GM21390 (cell line): Measurements from ENCODE around the gene MYLK2.
"Not testable (repeated sequence)": the region's sequence is repeated elsewhere in the genome, so short reads cannot be mapped to it uniquely, and the experiment has no call there.

Source experiments
- ATAC-seq: cut with Tn5 transposase; IDR thresholded peaks from one replicate; pipeline ENCODE4 v1.9.1; 2021; ENCODE audit not compliant: unreplicated experiment

The MYLK2 gene

GRCh38 chr20:31819083-31819784 lies at the start of gene MYLK2:
Gene MYLK2 (plus strand): TSS chr20:31819356. CDS start chr20:31819581, 225 bp downstream.
- no peak for ATAC-seq

DNA sequence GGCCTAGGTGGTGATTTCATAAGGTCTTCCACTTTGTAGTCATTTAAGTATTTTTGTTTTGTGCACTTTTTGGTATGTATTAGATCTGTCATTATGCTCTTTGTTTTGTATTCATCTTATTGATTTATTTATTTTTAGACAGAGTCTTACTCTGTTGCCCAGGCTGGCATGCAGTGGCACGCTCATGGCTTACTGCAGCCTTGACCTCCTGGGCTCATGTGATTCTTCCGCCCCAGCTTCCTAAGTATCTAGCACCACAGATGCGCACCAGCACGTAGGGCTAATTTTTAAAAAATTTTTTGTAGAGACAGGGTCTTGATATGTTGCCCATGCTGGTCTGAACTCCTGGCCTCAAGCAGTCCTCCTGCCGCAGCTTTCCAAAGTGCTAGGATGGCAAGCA lies 49.5 kb upstream of the MYLK2 start:
- ATAC-seq, result no peak

DNA sequence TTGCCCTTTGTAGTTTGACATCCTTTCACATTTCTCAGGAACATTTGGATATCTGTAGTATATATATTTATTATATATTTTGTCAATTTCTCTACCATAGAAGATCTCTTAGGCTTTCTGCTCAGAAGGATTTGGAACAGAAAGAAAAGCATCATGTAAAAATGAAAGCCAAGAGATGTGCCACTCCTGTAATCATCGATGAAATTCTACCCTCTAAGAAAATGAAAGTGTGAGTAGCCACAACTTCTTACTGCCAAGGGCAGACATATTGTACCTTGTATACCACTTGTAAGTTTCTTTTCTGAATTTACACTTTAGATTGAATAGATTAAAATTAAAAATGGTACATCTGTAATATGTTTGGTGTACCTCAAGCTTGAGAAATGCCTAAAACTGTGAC lies 48.9 kb upstream of the MYLK2 start:
- ATAC-seq, result no peak

DNA sequence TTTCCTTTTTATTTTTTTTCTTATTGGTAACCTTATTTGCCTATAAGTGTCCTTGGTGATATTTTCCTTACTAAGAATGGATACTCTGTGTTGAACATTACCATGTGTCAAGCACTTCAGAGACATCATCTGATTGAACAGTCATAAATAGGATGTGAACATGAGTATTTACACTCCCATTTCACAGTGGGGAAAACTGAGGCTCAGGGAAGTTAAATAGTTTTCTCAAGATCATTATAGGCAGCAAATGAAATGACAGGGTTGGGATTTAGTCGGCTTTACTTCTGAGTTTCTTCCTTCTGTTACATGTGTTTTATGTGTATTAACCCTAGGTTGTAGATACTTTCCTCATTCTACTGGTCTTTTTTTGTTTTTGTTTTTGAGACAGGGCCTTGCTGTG lies 44.7 kb upstream of the MYLK2 start:
- no peak for ATAC-seq

DNA sequence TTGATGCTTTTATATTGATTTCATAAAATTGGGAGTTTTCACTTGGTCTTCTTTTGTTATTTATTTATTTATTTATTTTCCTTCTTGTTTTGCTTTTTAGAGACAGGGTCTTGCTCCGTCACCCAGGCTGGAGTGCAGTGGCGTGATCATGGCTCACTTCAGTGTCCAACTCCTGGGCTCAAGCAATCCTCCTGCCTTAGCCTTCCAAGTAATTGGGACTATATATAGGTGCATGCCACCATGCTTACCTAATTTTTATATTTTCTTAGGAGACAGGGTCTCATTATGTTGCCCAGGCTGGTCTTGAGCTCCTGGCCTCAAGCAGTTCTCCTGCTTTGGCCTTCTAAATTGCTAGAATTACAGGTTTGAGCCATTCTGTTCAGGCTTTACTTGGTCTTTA lies 38.3 kb upstream of the MYLK2 start:
- ATAC-seq, result no peak

DNA sequence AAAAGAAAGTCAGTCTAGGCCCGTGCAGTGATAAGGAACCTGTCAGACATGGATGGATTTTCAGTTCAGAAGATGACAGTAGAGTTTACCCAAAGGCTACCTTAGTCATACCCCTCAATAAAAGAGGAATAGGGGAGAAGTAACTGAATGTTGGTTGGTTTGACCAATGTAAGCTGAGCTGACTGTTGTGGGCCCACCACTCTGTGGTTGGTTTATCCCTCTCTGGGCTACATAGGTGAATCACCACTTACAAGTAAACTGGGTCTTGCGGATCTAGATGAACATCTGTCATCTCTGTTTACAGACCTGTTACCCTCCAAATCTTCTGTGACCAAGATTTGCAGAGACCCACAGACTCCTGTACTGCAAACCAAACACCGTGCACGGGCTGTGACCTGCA lies 37.2 kb upstream of the MYLK2 start:
- no peak for ATAC-seq

DNA sequence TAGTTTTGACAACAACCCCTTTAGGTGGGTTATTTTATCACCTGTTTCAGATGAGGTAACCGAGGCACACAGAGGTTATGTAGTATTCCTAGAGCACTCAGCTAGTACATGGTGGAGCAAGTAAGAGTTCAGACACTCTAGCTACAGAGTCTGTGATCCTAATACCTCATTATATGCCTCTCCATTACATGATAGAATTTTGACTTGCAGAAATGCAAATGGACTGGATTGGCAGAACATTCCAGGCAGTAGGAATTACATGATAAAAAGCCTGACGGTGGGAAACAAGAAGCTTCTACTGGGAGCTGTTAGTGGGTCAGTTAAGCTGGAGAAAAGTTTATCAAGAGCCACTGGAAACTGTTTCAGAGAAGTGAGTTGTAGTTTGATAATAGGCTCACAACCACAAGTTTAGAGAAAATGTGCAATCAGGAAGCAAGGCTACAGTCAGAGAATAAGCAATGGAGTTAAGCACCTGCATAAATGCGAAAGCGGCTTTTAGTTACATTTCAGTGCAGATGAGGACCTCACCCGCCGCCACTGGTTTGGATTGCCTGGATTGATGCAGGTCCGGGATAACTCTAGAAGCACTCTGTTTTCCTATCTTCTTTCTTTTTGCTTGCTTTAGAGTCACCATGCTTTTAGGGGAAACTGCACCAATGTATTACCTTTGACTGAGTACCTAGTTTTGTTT lies 34.7 kb upstream of the MYLK2 start:
- no peak for ATAC-seq

- no peak for ATAC-seq
These were observed 34.1 kb upstream of the MYLK2 start for GRCh38 chr20:31785089-31785488.

GRCh38 chr20:31788578-31788977 lies 30.6 kb upstream of the MYLK2 start:
- no peak for ATAC-seq

GRCh38 chr20:31790401-31790800 lies 28.8 kb upstream of the MYLK2 start:
- no peak for ATAC-seq

- no peak for ATAC-seq
These were observed 21.8 kb upstream of the MYLK2 start for GRCh38 chr20:31797364-31797763.

GRCh38 chr20:31801508-31801907 lies 17.6 kb upstream of the MYLK2 start:
- ATAC-seq, result no peak

DNA sequence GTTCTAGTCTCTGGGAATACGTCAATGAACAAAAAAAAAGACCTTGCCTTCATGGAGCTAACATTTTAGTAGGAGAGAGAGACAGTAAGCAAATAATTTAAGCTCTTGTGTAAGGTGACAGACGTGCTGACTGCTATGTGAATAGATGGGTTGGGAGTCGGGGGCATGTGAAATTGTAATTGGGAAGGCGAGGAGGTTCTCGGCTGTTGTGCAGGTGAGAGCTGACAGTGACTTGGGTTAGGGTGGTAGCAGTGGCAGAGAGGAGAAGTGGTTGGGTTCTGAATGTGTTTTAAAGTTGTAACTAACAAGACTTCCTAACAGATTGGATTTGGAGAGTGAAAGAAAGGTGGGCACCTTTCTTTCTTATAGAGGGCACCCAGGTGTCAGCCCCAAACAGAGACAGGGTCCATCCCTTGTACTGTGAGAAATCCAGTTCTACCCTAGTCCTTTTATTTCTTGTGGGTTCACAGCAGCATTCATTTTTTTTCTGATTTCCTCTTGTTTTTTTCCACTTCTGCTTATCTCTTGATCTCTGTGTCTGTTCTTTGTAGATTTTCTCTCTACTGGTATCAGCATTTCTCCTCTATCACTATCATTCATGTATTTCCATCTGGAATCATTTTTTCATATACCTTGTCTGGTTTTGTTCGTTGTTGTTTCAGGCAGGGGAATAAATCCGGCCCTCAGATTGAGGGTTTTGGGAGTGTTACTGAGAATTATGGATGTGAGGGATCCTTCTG lies 15.4 kb upstream of the MYLK2 start:
- ATAC-seq, result no peak

DNA sequence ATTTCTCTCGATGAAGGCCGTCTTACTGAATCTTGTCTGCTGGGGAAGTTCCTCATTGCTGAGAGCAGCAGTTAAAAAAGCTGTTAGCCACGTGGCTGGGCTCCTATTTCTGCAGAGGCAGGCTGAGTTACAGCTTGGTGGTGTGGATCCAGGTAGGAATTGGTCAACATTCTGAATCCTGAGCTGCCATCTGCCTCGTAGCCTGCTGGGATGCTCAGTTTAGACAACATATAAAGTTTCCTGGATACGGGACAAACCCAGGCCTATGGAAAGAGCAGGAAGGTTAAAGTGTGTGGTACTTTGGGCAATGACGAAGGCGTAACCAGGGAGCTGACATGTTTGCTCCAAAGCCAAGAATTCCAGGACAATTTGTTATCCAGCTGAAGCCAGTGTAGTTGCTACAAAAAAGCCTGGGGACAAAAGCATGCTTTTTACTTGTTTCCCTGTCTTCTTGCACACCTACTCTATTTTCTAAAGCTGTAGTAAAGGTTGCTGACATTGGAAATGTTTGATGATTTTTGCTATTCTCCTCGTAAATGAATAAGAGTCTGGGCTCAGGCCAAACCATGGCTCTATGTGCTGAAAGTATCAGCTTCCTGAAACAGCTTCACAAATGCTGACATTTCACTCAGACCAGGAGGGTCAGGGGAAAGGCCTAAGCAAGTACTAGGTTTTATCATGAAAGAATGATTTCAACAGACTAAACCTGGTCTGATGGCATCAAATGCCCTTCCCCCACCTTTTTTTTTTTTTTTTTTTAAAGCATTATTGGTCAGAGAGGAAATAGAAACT lies 12.4 kb upstream of the MYLK2 start:
- ATAC-seq, result no peak

- no peak for ATAC-seq
These were observed 10.7 kb upstream of the MYLK2 start for GRCh38 chr20:31808481-31808880.

- no peak for ATAC-seq
These were observed 9.5 kb upstream of the MYLK2 start for GRCh38 chr20:31809661-31810060.

- no peak for ATAC-seq
These were observed 8.0 kb upstream of the MYLK2 start for GRCh38 chr20:31811198-31811597.

DNA sequence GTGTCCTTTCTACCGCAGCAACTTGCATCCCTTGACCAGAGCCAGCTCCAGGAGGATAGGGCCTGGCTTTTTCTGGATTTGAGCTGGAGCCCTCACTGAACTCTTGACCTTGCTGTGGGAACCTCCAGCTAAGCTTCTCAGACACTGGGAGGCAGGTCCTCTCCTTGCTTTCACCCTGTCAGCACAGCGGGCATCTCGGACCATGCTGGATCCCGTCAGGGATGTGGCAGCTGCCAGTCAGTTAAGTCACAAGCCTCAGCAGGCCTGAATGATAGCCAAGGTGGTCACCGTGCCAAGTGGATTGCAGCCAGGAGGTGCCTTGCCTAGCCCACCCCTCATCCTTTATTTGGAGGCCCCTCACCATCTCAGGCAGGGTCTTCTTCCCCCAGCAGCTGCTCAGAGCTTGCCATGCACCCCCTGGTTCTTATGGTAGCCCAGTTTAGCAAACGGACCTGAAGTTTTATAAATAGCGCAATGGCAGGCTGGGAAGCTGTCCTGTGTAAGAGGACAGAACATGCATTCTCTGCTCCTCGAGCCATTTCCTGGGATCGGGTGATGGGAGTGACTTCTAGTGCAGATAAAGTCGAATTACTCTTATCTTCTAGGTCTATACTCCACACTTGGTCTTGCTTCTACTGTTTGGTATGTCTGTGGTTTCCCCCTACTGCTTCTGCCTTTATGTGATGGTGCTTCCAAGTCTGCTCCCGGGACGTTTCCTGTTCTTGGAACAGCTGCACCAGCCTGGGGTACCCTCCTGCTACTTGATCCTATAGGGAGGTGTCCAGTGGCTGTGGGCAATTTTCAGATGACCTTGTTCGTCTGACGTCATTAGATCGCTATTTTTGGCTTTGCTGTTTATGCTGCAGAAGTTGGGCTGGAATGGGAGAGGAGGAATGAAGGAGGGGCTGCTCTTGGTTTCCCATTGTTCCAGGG lies 7.1 kb upstream of the MYLK2 start:
- no peak for ATAC-seq

DNA sequence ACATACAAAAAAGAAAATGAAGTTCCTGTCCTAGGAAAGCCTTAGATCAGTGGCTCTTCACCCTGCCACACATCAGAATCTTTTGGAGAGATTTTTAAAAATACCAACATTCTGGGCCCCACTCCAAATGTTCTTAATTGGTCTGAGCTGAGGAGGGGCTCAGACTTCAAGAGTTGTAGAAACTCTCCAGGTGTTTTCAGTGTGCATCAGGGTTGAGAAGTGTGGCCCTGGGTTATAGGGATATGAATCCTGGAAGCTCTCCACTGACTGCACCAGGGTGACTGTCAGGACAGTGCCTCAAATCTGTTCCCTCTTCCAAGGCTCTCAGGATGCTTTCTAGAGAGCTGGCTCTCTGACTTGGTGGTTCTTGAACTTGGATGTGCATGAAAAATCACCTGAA lies 5.5 kb upstream of the MYLK2 start:
- no peak for ATAC-seq

DNA sequence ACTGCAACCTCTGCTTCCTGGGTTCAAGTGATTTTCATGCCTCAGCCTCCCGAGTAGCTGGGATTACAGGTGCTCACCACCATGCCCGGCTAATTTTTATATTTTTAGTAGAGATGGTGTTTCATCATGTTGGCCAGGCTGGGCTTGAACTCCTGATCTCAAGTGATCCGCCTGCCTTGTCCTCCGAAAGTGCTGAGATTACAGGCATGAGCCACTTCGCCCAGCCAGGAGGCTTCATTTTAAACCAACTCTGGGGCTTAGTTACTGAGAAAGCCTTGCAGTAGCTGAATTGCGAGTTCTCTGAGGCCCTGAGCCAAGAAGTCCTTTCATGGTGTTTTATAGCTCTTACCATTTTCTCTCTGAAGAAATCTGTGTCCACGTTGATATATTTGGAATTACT lies 5.0 kb upstream of the MYLK2 start:
- ATAC-seq, result not testable (repeated sequence)
